OCI-LY1 (cell line): ENCODE data around the gene OBSL1.

Experiments used
- H2AFZ ChIP-seq: fragments of 200-600 bp; sonication (generic), shearing (Covaris generic); 2 replicates; pipeline ENCODE4 v1.6.0; 2014; ENCODE audit warnings: antibody characterized with exemption, mild to moderate bottlenecking, low read length
- H3F3A ChIP-seq: fragments of 200-600 bp; sonication (generic), shearing (Covaris generic); 2 replicates; pipeline ENCODE4 v1.6.0; 2014; ENCODE audit warnings: mild to moderate bottlenecking, antibody characterized with exemption, low read length, moderate library complexity; ENCODE audit not compliant: insufficient read depth
- H3K27ac ChIP-seq: fragments of 200-600 bp; sonication (generic); 2 replicates; pipeline ENCODE4 v1.5.1; 2014; ENCODE audit warnings: low read length, mixed run types, mild to moderate bottlenecking, low read depth; ENCODE audit not compliant: poor library complexity, severe bottlenecking
- H3K27me3 ChIP-seq: fragments of 200-600 bp; sonication (generic); 2 replicates; pipeline ENCODE4 v1.6.0; 2014; ENCODE audit warnings: antibody characterized with exemption, mild to moderate bottlenecking, low read length, moderate library complexity; ENCODE audit not compliant: insufficient read depth
- H3K36me3 ChIP-seq: fragments of 200-600 bp; sonication (generic); 2 replicates; pipeline ENCODE4 v1.6.1; 2014; ENCODE audit warnings: mild to moderate bottlenecking, antibody characterized with exemption, low read length, moderate library complexity, mixed read lengths; ENCODE audit not compliant: insufficient read depth
- H3K4me1 ChIP-seq: fragments of 200-600 bp; sonication (generic); 2 replicates; pipeline ENCODE4 v1.5.1; 2014; ENCODE audit warnings: mild to moderate bottlenecking, low read length, moderate library complexity; ENCODE audit not compliant: insufficient read depth, severe bottlenecking
- H3K4me2 ChIP-seq: fragments of 200-600 bp; sonication (generic), shearing (Covaris generic); 2 replicates; pipeline ENCODE4 v1.6.1; 2014; ENCODE audit warnings: low read length
- H3K4me3 ChIP-seq: fragments of 200-600 bp; sonication (generic); 2 replicates; pipeline ENCODE4 v1.5.1; 2014; ENCODE audit warnings: low read length, low read depth, mild to moderate bottlenecking, mixed read lengths; ENCODE audit not compliant: poor library complexity, severe bottlenecking
- H3K79me2 ChIP-seq: fragments of 200-600 bp; shearing (Covaris generic); 2 replicates; pipeline ENCODE4 v1.6.1; 2016; ENCODE audit warnings: mixed run types, low read length, mixed read lengths; ENCODE audit not compliant: insufficient read depth
- H3K9ac ChIP-seq: fragments of 200-600 bp; sonication (generic), shearing (Covaris generic); 2 replicates; pipeline ENCODE4 v1.6.1; 2014; ENCODE audit warnings: mild to moderate bottlenecking, low read length, mixed read lengths
- H3K9me2 ChIP-seq: fragments of 200-600 bp; sonication (generic), shearing (Covaris generic); 2 replicates; pipeline ENCODE4 v1.6.1; 2014; ENCODE audit warnings: low read depth, mild to moderate bottlenecking, low read length, mixed read lengths
- H3K9me3 ChIP-seq: fragments of 200-600 bp; shearing (Covaris generic); 2 replicates; pipeline ENCODE4 v1.6.1; 2014; ENCODE audit warnings: low read length, mixed read lengths
- H4K20me1 ChIP-seq: fragments of 200-600 bp; sonication (generic), shearing (Covaris generic); 2 replicates; pipeline ENCODE4 v1.6.0; 2016; ENCODE audit warnings: mild to moderate bottlenecking, low read length; ENCODE audit not compliant: insufficient read depth
- EZH2 ChIP-seq: fragments of 200-600 bp; sonication (generic), shearing (Covaris generic); IDR thresholded peaks from 2 replicates; pipeline ENCODE4 v1.8.0; 2017; ENCODE audit warnings: borderline replicate concordance, mixed run types, mild to moderate bottlenecking, antibody characterized with exemption, low read length, moderate library complexity, mixed read lengths
- TF ChIP-seq, protein P1 (sequence below): fragments of 200-600 bp; sonication (generic), shearing (Covaris generic); IDR thresholded peaks from 2 replicates; pipeline ENCODE4 v1.5.1; 2017; ENCODE audit warnings: mild to moderate bottlenecking, antibody characterized with exemption, low read length, moderate library complexity, mixed read lengths

OBSL1 gene

DNA sequence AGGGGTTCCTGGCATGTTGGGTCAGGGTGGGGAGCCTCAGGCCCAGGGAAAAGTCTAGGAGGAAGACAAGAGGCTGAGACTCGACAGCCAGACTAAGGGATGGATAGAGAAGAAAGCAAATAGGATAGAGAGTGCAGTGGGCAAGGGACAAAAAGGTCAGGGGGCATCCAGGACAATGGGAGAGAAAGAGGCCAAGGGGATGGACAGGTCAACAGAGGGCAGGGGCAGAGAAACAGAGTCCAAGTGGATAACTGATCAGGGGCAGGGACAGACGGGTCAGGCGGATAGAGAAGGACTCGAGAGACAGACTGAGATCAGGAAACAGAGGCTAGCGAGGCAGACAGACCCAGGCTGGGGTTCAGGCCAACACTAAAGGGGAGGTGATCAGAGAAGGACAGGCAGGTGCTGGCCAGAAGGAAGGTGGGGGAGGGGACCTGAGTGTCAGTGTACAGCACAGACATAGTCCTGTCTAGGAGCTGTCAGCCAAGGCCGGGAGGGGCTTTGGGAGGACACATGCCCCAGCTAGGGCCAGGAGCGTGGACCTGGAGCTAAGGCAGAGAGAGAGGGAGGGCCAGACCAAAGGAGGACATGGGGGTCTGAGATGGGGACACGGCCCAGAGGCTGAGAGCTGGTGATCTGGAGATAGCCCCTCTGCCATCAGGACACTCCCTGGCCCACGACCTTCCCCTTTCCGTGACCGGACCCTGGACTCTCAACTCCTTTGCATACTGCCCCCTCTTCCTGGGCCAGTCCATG lies 44.8 kb downstream of the OBSL1 start:
- peaks cover 6% of the 10 kb centered on the region; the same call in 1 of the 2 replicates for H3K27me3 ChIP-seq
- no peak for TF ChIP-seq EZH2
- TF ChIP-seq, protein P1, sequence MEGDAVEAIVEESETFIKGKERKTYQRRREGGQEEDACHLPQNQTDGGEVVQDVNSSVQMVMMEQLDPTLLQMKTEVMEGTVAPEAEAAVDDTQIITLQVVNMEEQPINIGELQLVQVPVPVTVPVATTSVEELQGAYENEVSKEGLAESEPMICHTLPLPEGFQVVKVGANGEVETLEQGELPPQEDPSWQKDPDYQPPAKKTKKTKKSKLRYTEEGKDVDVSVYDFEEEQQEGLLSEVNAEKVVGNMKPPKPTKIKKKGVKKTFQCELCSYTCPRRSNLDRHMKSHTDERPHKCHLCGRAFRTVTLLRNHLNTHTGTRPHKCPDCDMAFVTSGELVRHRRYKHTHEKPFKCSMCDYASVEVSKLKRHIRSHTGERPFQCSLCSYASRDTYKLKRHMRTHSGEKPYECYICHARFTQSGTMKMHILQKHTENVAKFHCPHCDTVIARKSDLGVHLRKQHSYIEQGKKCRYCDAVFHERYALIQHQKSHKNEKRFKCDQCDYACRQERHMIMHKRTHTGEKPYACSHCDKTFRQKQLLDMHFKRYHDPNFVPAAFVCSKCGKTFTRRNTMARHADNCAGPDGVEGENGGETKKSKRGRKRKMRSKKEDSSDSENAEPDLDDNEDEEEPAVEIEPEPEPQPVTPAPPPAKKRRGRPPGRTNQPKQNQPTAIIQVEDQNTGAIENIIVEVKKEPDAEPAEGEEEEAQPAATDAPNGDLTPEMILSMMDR, result no peak

DNA sequence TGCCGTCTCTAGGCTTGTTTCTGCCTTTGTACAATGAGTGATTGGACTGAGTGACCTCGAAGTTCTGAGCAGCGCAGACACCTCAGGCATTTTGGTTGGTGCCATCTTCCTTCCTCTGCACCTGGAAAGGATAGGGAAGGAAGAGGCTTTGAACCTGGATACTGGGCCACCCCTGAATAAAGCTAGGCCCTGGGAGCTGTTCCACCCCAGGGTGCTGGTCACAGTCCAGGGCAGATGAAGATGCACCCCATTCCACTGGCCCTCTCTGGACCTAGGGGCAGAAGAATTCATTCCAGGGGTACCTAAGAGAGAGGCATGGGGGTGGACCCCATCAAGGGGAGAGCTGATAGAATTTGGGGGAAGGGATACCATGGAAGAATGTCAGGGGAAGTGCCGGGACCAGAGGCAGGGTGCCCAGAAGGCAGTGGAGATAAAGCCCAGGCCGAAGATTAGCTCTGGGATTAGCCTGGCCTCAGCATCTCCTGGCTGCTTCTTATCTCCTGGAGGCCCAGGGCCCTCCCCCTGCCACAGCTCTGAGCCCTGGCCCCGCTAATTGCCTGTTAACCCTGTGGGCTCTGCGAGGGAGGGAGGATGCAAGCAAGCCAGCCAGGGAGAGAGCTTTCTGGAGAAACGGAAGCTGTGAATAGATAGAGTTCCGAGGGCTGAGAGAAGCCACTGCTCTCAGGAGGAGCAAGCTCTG lies 45.7 kb downstream of the OBSL1 start:
- peaks cover 6% of the 10 kb centered on the region; the same call in 1 of the 2 replicates for H3K27me3 ChIP-seq

More for the DNA sequence above, 44.8 kb downstream of the OBSL1 start:
- Histone ChIP-seq H3K9me3 (no peaks in the 10 kb centered on the region), H3K36me3 (no peaks in the 10 kb centered on the region), H2AFZ (no peak overlapping the region), H3K4me3 (no peak overlapping the region), H3K4me1 (no peaks in the 10 kb centered on the region), H3K9me2 (no peaks in the 10 kb centered on the region), H3K9ac (no peak overlapping the region), H4K20me1 (no peaks in the 10 kb centered on the region), H3K27ac (no peak overlapping the region), H3K79me2 (no peaks in the 10 kb centered on the region), H3K4me2 (no peak overlapping the region), H3F3A (no peaks in the 10 kb centered on the region)

DNA sequence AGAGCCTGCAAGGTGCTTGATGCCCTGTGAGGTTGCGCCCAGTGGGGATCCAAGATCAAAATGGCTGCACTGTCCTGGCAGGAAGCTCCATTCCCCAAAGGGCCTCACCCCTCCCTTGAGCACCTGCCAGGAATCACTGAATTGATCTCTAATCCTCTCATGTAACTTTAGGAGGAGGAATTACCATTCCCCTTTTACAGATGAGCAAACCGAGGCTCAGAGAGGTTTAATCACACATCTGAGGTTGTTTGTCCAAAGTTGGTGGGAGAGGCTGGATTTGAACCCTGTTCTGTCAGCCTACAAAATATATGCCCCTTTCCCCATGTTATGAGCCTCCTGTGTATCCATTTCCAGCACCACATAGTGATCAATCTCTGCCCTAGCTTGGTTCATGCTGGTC lies 46.5 kb downstream of the OBSL1 start:
- Histone ChIP-seq H3K79me2 (no peaks in the 10 kb centered on the region), H3K9me3 (no peaks in the 10 kb centered on the region), H3K4me1 (no peaks in the 10 kb centered on the region), H3K9ac (no peak overlapping the region), H3K4me2 (no peak overlapping the region), H3K27ac (no peak overlapping the region), H3K4me3 (no peak overlapping the region), H4K20me1 (no peaks in the 10 kb centered on the region), H2AFZ (no peak overlapping the region), H3K36me3 (no peaks in the 10 kb centered on the region), H3K27me3 (peaks cover 6% of the 10 kb centered on the region; the same call in 1 of the 2 replicates), H3K9me2 (no peaks in the 10 kb centered on the region), H3F3A (no peaks in the 10 kb centered on the region)
- no peak for TF ChIP-seq EZH2
- TF ChIP-seq, protein P1, result no peak

More for the DNA sequence above, 45.7 kb downstream of the OBSL1 start:
- H3K9me2 ChIP-seq, result no peaks in the 10 kb centered on the region
- TF ChIP-seq EZH2, result no peak
- TF ChIP-seq, protein P1, result no peak
- H3K27ac ChIP-seq, result no peak overlapping the region
- no peak overlapping the region for H2AFZ ChIP-seq
- no peaks in the 10 kb centered on the region for H3K79me2 ChIP-seq
- no peak overlapping the region for H3K4me3 ChIP-seq
- no peaks in the 10 kb centered on the region for H4K20me1 ChIP-seq
- H3K9me3 ChIP-seq, result no peaks in the 10 kb centered on the region
- no peak overlapping the region for H3K9ac ChIP-seq
- H3K4me1 ChIP-seq, result no peaks in the 10 kb centered on the region
- no peak overlapping the region for H3K4me2 ChIP-seq
- H3K36me3 ChIP-seq, result no peaks in the 10 kb centered on the region
- H3F3A ChIP-seq, result no peaks in the 10 kb centered on the region
